ENCODE measurements around the gene ARHGEF4.

GRCh38 chr2:130966149-130966774 lies 129.5 kb downstream of the ARHGEF4 start:
- no peak for TF ChIP-seq CTCF (IDR thresholded peaks at IDR 0.05; ENCODE audit: insufficient read depth, low read depth, low read length)
- no peak for TF ChIP-seq EZH2 (IDR thresholded peaks at IDR 0.05; ENCODE audit: insufficient read depth, low read length)

Measured in astrocyte (in vitro differentiated cells and primary cell).